Skeletal muscle tissue (tissue), 4 donors: ENCODE results near the gene ATXN2L. TPM values are rescaled to one million over a fixed set of nuclear protein-coding genes. Genes with fewer than 3 reads are reported as not detected.
A peak's percentile ranks its signal among the peaks of the same experiment; 100 is the strongest.
"Not testable (repeated sequence)": the region's sequence is repeated elsewhere in the genome, so short reads cannot be mapped to it uniquely, and the experiment has no call there.

Experiments used
- H3K27ac ChIP-seq: one replicate; pipeline ENCODE4 v1.7.0; 2013; ENCODE audit warnings: mild to moderate bottlenecking, low read depth, low read length, inconsistent platforms
- H3K27me3 ChIP-seq, 3 donors: one replicate each; pipeline ENCODE4 v1.7.0; 2013; ENCODE audit warnings: low read length in 3 of 3; ENCODE audit not compliant: control insufficient read depth in 3 of 3, insufficient read depth in 3 of 3
- H3K36me3 ChIP-seq, 3 donors: one replicate each; pipeline ENCODE4 v1.7.0; 2013; ENCODE audit warnings: low read length in 3 of 3; ENCODE audit not compliant: control insufficient read depth in 3 of 3, insufficient read depth in 3 of 3
- H3K4me1 ChIP-seq, 3 donors: one replicate each; pipeline ENCODE4 v1.7.0; 2013; ENCODE audit warnings: low read length in 3 of 3, mild to moderate bottlenecking in 3 of 3; ENCODE audit not compliant: control insufficient read depth in 3 of 3, insufficient read depth in 3 of 3
- H3K4me3 ChIP-seq, 3 donors: one replicate each; pipeline ENCODE4 v1.7.0; 2013; ENCODE audit warnings: low read length in 3 of 3
- H3K9ac ChIP-seq, 3 donors: one replicate each; pipeline ENCODE4 v1.7.0; 2013; ENCODE audit warnings: low read length in 3 of 3, mild to moderate bottlenecking in 3 of 3, moderate library complexity in 2 of 3, low read depth in 1 of 3
- H3K9me3 ChIP-seq, 3 donors: one replicate each; pipeline ENCODE4 v1.7.0; 2013; ENCODE audit warnings: low read length in 3 of 3; ENCODE audit not compliant: control insufficient read depth in 3 of 3
- total RNA-seq: library from RNA; depleted of rRNA; stranded (reverse); fragments of >200 nt; gene quantifications from one replicate; pipeline ENCODE4 v1.2.3, GENCODE V29; 2014
- donor health status: Osteomylitis.

ATXN2L gene
- total RNA-seq, 1 donor from 2014 or later = 9.9 TPM

DNA sequence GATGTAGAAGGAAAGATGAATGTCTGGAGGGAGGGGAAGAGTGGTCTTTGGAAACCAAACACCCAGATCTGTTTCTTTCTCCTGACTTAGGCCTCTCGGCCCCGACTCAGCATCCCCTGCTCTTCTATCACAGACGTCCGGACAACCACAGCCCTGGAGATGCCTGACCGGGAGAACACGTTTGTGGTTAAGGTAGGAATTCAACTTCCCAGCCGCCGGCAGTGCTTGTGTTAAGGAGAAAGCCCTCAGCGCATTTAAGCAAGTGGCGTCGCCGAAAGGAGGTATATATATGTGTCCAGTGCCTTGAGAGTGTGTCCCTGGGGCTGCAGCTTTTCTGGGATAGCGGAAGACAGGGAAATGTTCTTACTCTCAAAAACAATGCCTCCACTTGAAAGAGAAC is 44.4 kb downstream of the ATXN2L start:
- Histone ChIP-seq H3K36me3 (peaks cover 42 to 48% (median 44%) of the 10 kb centered on the region in 3 donors), H3K4me1 (peaks cover 16 to 22% (median 17%) of the 10 kb centered on the region in 3 donors)

DNA sequence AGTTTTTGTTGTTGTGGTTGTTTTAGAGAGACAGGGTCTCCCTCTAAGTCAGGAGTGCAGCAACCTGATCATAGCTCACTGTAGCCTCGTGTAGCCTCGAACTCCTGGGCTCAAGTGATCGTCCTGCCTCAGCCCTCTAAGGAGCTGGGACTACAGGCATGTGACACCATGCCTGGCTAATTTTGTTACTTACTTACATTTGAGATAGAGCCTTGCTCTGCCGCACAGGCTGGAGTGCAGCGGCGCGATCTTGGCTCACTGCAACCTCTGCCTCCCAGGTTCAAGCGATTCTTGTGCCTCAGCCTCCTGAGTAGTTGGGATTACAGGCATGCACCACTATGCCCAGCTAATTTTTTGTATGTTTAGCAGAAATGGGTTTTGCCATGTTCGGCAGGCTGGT is 44.8 kb downstream of the ATXN2L start:
- H3K36me3 ChIP-seq = peaks cover 46 to 52% (median 47%) of the 10 kb centered on the region in 3 donors
- H3K27ac ChIP-seq, H3K27me3 ChIP-seq, H3K9me3 ChIP-seq, H3K4me3 ChIP-seq, H3K9ac ChIP-seq: not testable (repeated sequence)
- peaks cover 16 to 22% (median 16%) of the 10 kb centered on the region in 3 donors for H3K4me1 ChIP-seq

More for the DNA sequence above, 44.4 kb downstream of the ATXN2L start:
- H3K27me3 ChIP-seq = no peaks in the 10 kb centered on the region
- no peak overlapping the region for H3K4me3 ChIP-seq
- H3K27ac ChIP-seq = no peak overlapping the region
- no peak overlapping the region for H3K9ac ChIP-seq
- H3K9me3 ChIP-seq = no peaks in the 10 kb centered on the region

DNA sequence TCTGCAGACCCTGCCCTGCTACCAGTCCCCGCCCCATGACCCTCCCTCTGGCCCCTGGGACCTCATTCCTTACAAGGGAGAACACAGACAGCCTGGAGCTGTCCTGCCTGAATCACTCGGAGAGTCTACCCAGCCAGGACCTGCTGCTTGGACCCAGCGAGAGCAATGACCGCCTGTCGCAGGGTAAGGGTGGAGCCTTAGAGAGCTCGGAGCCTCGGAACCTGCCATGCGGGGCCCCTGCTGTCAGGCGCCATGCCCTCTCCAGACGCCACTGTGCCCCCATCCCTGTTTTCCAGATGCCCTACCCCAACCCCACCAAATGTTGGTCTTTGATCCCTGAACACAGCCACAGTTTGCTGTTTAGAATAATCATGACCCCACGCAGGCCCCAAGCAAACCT is 46.4 kb downstream of the ATXN2L start:
- Histone ChIP-seq H3K27ac (no peak overlapping the region), H3K36me3 (peaks cover 53 to 64% (median 55%) of the 10 kb centered on the region in 3 donors), H3K9me3 (no peaks in the 10 kb centered on the region), H3K9ac (no peak overlapping the region), H3K4me1 (peaks cover 14 to 22% (median 14%) of the 10 kb centered on the region in 3 donors), H3K4me3 (no peak overlapping the region), H3K27me3 (no peaks in the 10 kb centered on the region)

DNA sequence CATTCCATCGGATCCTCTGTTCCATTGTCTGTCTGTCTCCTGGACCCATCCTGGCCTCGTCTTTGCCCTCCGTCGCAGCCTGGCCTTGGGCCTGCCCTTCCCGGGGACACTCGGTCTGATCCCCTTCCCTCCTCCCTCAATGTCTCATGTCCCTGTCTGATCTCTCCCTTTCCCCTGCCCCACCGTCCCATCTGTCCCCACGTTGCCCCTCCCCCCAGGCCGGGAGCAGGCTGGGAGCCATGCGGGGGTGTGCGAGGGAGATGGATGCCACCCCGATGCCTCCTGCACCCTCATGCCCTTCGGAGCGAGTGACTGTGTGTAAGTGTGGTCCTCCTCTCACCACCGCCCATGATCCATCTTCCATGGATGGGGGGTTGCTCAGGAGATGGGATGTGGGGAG is 50.2 kb downstream of the ATXN2L start:
- H3K4me1 ChIP-seq = peaks cover 27 to 42% (median 38%) of the 10 kb centered on the region in 3 donors
- H3K9ac ChIP-seq = no peak overlapping the region
- H3K9me3 ChIP-seq = no peaks in the 10 kb centered on the region
- H3K36me3 ChIP-seq = peaks cover 47 to 56% (median 50%) of the 10 kb centered on the region in 3 donors
- no peak overlapping the region for H3K4me3 ChIP-seq
- no peaks in the 10 kb centered on the region for H3K27me3 ChIP-seq
- no peak overlapping the region for H3K27ac ChIP-seq

DNA sequence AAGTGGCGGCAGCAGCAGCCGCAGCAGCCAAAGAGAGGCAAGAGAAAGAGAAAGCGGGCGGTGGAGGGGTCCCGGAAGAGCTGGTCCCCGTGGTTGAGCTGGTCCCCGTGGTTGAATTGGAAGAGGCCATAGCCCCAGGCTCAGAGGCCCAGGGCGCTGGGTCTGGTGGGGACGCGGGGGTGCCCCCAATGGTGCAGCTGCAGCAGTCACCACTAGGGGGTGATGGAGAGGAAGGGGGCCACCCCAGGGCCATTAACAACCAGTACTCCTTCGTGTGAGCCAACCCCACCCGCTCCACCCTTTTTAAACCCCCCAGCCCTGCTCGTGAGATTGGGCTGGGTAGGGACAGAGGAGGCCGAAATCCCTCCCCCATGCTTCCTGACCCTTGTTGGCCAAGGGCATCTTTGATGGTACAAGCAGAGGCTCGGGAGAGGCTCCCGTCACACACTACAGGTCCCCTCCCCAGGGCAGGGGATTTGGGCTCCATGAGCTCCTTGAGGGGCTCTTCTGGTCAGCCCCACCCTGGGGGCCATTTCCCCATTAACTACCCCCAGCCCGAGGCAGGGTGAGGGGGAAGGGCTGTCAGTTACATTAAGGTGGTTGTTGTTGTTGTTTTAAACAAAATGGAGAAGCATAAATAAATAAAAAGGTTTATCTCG is 50.9 kb downstream of the ATXN2L start:
- no peak overlapping the region for H3K4me3 ChIP-seq
- peak overlapping the region; percentile 96 for H3K27ac ChIP-seq
- H3K9ac ChIP-seq = peak overlapping the region in 1 of 3 donors; percentile 33
- H3K27me3 ChIP-seq = no peaks in the 10 kb centered on the region
- peaks cover 44 to 54% (median 50%) of the 10 kb centered on the region in 3 donors for H3K36me3 ChIP-seq
- H3K4me1 ChIP-seq = peaks cover 27 to 43% (median 43%) of the 10 kb centered on the region in 3 donors
- H3K9me3 ChIP-seq = no peaks in the 10 kb centered on the region

DNA sequence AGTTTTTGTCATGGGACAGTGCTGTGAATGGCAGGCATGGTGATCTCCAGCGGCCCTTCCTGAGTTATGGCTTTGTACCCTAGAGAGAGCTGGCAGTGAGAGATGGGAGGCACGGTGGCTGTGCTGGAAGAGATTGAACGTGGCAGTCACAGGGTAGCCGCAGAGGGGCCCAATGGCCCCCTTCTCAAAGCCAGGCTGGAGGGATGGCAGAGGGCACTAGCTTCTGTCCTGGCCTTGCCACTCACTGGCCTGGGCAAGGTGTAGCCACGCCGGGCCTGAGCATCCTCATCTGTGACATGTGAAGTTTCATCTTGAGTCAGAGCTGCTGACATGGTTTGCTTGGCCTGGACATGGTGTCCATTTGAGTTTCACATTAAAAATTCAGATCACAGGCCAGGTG is 51.6 kb downstream of the ATXN2L start:
- H3K36me3 ChIP-seq = peaks cover 37 to 47% (median 42%) of the 10 kb centered on the region in 3 donors
- H3K4me1 ChIP-seq = peaks cover 30 to 51% (median 47%) of the 10 kb centered on the region in 3 donors
- H3K4me3 ChIP-seq = no peak overlapping the region
- H3K9me3 ChIP-seq = no peaks in the 10 kb centered on the region
- no peaks in the 10 kb centered on the region for H3K27me3 ChIP-seq
- peak overlapping the region in 1 of 3 donors; percentile 33 for H3K9ac ChIP-seq
- H3K27ac ChIP-seq = peak overlapping the region; percentile 96

DNA sequence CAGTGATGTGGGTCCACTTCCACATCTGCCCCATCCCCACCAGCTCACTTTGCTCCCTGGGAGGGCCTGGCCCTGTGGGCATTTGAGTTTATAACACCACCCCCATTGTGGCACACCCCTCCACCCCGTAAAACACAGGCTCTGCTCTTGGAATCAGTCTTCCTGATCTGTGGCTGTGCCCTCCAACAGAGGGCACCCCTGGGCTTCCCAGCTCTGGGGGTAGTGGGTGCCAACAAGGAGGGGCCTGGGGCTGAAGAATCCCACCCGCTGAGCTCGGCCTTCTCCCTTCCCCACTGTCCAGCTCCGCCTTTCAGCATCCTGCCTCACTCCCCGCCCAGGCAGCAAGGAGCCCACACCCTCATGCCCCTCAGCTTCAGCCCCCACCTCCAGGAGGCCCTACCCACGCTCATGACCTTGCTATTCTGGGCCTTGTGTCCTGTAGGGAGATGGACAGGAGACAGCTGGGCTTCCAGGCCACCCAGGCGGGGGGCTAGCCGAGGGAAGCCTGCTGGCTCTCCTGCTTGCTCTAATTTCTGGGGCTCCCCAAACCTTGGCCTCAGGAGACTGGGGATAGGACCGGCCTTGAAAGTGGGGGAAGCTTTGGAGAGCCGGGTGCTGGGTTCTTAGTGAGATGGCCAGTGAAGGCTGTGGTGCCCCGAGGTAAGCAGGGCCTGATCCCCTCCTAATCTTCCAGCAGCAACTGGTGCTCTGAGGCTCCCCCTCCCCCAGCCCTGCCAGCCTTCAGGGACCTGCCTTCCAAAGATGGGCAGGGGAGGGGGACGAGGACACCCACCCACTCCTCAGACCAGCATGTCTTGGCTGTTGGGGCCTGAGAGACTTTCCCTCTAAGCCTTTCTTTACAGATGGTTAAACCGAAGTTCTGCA is 52.6 kb downstream of the ATXN2L start:
- peaks cover 27 to 37% (median 33%) of the 10 kb centered on the region in 3 donors for H3K36me3 ChIP-seq
- H3K4me3 ChIP-seq = peak overlapping the region; percentile 48 to 67 (median 60)
- peak overlapping the region; percentile 96 for H3K27ac ChIP-seq
- H3K9me3 ChIP-seq = no peaks in the 10 kb centered on the region
- no peaks in the 10 kb centered on the region for H3K27me3 ChIP-seq
- peak overlapping the region; percentile 83 to 89 (median 88) for H3K9ac ChIP-seq
- peaks cover 36 to 57% (median 54%) of the 10 kb centered on the region in 3 donors for H3K4me1 ChIP-seq

DNA sequence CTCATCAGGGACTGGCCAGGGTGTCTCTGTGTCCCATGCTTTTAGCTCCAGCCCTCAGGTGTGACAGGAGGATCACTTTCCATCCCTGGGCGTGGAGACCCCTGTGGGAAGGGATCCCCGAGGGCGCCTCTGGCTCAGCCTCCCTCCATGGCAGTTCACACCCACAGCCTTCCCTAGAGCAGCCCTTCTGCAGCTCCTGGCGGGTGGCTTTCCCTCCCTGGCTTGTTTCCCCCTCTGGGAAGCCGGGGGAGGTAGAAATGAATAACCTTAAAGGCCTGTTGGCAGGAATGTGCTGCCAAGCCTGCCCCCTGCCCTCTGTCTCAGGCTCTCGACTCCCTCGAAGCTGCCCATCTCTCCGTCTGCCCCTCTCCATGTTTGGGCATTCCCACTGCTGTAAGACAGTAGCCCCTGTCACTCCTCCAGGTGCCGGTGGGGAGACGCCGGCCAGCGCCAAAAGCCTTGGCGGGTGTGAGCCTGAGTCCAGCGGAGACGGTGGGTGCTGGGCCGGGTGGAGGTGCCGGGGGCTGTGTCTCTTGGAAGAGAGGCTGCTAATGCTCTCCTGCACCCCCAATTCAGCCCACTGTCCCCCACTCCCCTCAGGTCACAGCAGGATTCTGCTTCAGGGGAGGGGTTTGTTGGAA is 53.3 kb downstream of the ATXN2L start:
- H3K36me3 ChIP-seq = peaks cover 28 to 37% (median 32%) of the 10 kb centered on the region in 3 donors
- H3K4me3 ChIP-seq = peak overlapping the region; percentile 48 to 67 (median 60)
- H3K4me1 ChIP-seq = peaks cover 42 to 65% (median 61%) of the 10 kb centered on the region in 3 donors
- peak overlapping the region; percentile 96 for H3K27ac ChIP-seq
- no peaks in the 10 kb centered on the region for H3K9me3 ChIP-seq
- peak overlapping the region; percentile 83 to 89 (median 88) for H3K9ac ChIP-seq
- peaks cover 0 to 5% (median 3%) of the 10 kb centered on the region in 3 donors for H3K27me3 ChIP-seq

DNA sequence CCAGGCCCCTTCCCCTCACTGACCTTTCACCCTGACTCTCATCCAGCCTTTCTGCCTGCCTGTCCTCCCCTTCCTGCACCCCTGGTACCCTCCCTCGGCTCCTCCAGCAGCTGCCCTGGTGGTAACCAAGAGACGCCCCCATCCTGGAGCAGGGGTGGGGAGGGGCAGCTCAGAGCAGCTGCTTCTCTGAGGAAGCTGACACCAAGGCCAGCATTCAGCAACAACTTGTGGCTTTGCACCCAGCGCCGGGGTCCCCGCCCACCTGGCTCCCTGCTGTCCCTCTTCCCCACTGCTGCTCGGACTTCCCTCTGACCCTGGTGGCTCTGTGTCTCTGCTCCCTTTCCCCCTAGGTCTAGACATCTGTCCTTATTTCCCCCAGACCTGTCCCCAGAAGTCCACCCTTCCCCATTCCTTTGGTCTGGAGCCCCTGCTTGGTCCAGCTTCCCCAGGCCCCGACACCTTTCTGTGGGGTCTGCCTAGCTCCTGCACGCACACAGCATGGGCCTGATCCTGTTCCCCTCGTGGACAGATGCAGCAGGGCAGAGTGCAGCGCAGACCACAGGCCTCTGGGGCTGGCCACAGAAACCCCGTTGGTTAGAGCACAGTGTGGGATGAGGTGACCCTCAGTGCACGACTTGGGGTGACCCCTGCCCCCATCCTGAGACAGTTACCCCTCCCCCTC is 54.3 kb downstream of the ATXN2L start:
- peaks cover under 1 to 5% (median 3%) of the 10 kb centered on the region in 3 donors for H3K27me3 ChIP-seq
- H3K4me1 ChIP-seq = peaks cover 43 to 68% (median 66%) of the 10 kb centered on the region in 3 donors
- H3K9me3 ChIP-seq = no peaks in the 10 kb centered on the region
- H3K27ac ChIP-seq = peak overlapping the region; percentile 96
- peaks cover 20 to 27% (median 25%) of the 10 kb centered on the region in 3 donors for H3K36me3 ChIP-seq
- H3K4me3 ChIP-seq = peak overlapping the region; percentile 20 to 67 (median 56)
- peak overlapping the region; percentile 83 to 89 (median 88) for H3K9ac ChIP-seq
